Keratinocyte (primary cell): Measurements from ENCODE around the gene SLC12A8. TPM values are rescaled to one million over a fixed set of nuclear protein-coding genes. Genes with fewer than 3 reads are reported as not detected.

Source experiments
- DNase-seq: peaks from one replicate; pipeline ENCODE4 v3.0.0-alpha.2; 2011; ENCODE audit warnings: low read depth, missing footprints, low spot score
- FAIRE-seq: peaks from 2 replicates; lab custom pipeline; 2011; peaks lifted over from hg19 to GRCh38; lab: Jason Lieb, UNC
- H2AFZ ChIP-seq: 2 replicates; pipeline ENCODE4 v1.6.0; 2012; ENCODE audit warnings: low read length, control low read depth, inconsistent platforms; ENCODE audit not compliant: control insufficient read depth
- H3K27ac ChIP-seq: 2 replicates; pipeline ENCODE4 v1.5.1; 2011; ENCODE audit warnings: low read length; ENCODE audit not compliant: control insufficient read depth, insufficient read depth
- H3K27me3 ChIP-seq: 3 replicates; pipeline ENCODE4 v1.6.0; 2011; ENCODE audit warnings: low read length; ENCODE audit not compliant: control insufficient read depth, insufficient read depth; ENCODE audit errors: extremely low read depth
- H3K36me3 ChIP-seq, 2 experiments: 2 replicates in 1 of 2; 3 replicates in 1 of 2; pipeline ENCODE4 v1.5.1; 2011; ENCODE audit warnings: low read length in 2 of 2, mild to moderate bottlenecking in 1 of 2; ENCODE audit not compliant: control insufficient read depth in 2 of 2, insufficient read depth in 2 of 2; ENCODE audit errors: extremely low read depth in 1 of 2
- H3K4me1 ChIP-seq: 3 replicates; pipeline ENCODE4 v1.5.1; 2011; ENCODE audit warnings: low read length; ENCODE audit not compliant: control insufficient read depth, insufficient read depth; ENCODE audit errors: extremely low read depth
- H3K4me2 ChIP-seq: 3 replicates; pipeline ENCODE4 v1.6.0; 2011; ENCODE audit warnings: low read depth, low read length; ENCODE audit not compliant: control insufficient read depth, insufficient read depth; ENCODE audit errors: extremely low read depth
- H3K4me3 ChIP-seq, 3 experiments: fragments of 200-600 bp in 1 of 3; sonication (generic) in 1 of 3; 2 replicates in 2 of 3; 3 replicates in 1 of 3; pipeline ENCODE4 v1.5.1; 2011 to 2016; ENCODE audit warnings: low read length in 3 of 3, mild to moderate bottlenecking in 3 of 3, control low read depth in 2 of 3, inconsistent platforms in 1 of 3, low read depth in 1 of 3, mixed read lengths in 1 of 3, mixed run types in 1 of 3, moderate library complexity in 1 of 3; ENCODE audit not compliant: control insufficient read depth in 2 of 3, insufficient read depth in 2 of 3; ENCODE audit errors: extremely low read depth in 1 of 3
- H3K79me2 ChIP-seq: 2 replicates; pipeline ENCODE4 v1.6.0; 2012; ENCODE audit warnings: low read length; ENCODE audit not compliant: control insufficient read depth, insufficient read depth
- H3K9ac ChIP-seq: 3 replicates; pipeline ENCODE4 v1.6.0; 2011; ENCODE audit warnings: low read length; ENCODE audit not compliant: control insufficient read depth, insufficient read depth; ENCODE audit errors: extremely low read depth
- H3K9me1 ChIP-seq: 3 replicates; pipeline ENCODE4 v1.6.0; 2011; ENCODE audit warnings: low read length; ENCODE audit not compliant: control insufficient read depth, insufficient read depth; ENCODE audit errors: extremely low read depth
- H3K9me3 ChIP-seq: 2 replicates; pipeline ENCODE4 v1.5.1; 2012; ENCODE audit warnings: low read depth, low read length; ENCODE audit not compliant: control insufficient read depth
- H4K20me1 ChIP-seq: 3 replicates; pipeline ENCODE4 v1.6.0; 2011; ENCODE audit warnings: low read length; ENCODE audit not compliant: control insufficient read depth, insufficient read depth; ENCODE audit errors: extremely low read depth
- EZH2 ChIP-seq: IDR thresholded peaks from one replicate; pipeline ENCODE4 v1.6.1; 2012; ENCODE audit warnings: inconsistent platforms, mild to moderate bottlenecking, low read length, moderate library complexity
- dilution Hi-C: fragments of 300-500 bp; cut with MboI; formaldehyde crosslinking; loops from one replicate; pipeline ENCODE4 v1.7.0; 2020; ENCODE audit warnings: low sequenced_read_pairs; ENCODE audit not compliant: extremely low pct_ligation_motif_present
- polyA plus RNA-seq, 5 experiments: library from polyadenylated mRNA; depleted of rRNA in 3 of 5; stranded (reverse) in 3 of 5; stranded (forward) in 1 of 5; unstranded in 1 of 5; fragments of >200 nt; gene quantifications; 1 replicate in 1 of 5; 2 replicates in 3 of 5; 3 replicates in 1 of 5; pipeline versions ENCODE4 v1.2.1 to v1.2.3, GENCODE V29; 2011 to 2012; ENCODE audit warnings: missing spikeins in 2 of 5, low read depth in 1 of 5, low replicate concordance in 1 of 5
- TF ChIP-seq, protein P1 (sequence below), 3 experiments: IDR thresholded peaks in 1 of 3; conservative IDR thresholded peaks in 1 of 3; optimal IDR thresholded peaks in 1 of 3; 2 replicates in 2 of 3; 3 replicates in 1 of 3; pipeline versions ENCODE3 to v1.5.1; 2011; ENCODE audit warnings: low read length in 3 of 3, mild to moderate bottlenecking in 3 of 3, moderate library complexity in 2 of 3, control low read depth in 1 of 3, inconsistent platforms in 1 of 3; ENCODE audit not compliant: insufficient read depth in 2 of 3; ENCODE audit errors: extremely low read depth in 1 of 3

Gene SLC12A8
- polyA plus RNA-seq, 1 donor (not counting 4 experiments of a cell fraction or from before 2014, with no cell fraction given): 6.9 TPM

GRCh38 chr3:125148836-125149235 is 63.7 kb downstream of the SLC12A8 start:
- no peaks in the 10 kb centered on the region for H3K9me1 ChIP-seq
- peaks cover 4% of the 10 kb centered on the region for H3K4me1 ChIP-seq
- H3K9ac ChIP-seq: no peak overlapping the region
- FAIRE-seq (no peak), DNase-seq (no peak)
- H3K27ac ChIP-seq: no peak overlapping the region
- H3K4me3 ChIP-seq: no peak overlapping the region
- no peaks in the 10 kb centered on the region for H3K36me3 ChIP-seq
- no peaks in the 10 kb centered on the region for H3K79me2 ChIP-seq
- no peaks in the 10 kb centered on the region for H4K20me1 ChIP-seq
- H3K4me2 ChIP-seq: no peak overlapping the region
- H2AFZ ChIP-seq: no peak overlapping the region
- dilution Hi-C loops: no loop called here
- H3K27me3 ChIP-seq: no peaks in the 10 kb centered on the region
- no peaks in the 10 kb centered on the region for H3K9me3 ChIP-seq
- TF ChIP-seq, protein P1, sequence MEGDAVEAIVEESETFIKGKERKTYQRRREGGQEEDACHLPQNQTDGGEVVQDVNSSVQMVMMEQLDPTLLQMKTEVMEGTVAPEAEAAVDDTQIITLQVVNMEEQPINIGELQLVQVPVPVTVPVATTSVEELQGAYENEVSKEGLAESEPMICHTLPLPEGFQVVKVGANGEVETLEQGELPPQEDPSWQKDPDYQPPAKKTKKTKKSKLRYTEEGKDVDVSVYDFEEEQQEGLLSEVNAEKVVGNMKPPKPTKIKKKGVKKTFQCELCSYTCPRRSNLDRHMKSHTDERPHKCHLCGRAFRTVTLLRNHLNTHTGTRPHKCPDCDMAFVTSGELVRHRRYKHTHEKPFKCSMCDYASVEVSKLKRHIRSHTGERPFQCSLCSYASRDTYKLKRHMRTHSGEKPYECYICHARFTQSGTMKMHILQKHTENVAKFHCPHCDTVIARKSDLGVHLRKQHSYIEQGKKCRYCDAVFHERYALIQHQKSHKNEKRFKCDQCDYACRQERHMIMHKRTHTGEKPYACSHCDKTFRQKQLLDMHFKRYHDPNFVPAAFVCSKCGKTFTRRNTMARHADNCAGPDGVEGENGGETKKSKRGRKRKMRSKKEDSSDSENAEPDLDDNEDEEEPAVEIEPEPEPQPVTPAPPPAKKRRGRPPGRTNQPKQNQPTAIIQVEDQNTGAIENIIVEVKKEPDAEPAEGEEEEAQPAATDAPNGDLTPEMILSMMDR (optimal IDR thresholded peaks at IDR 0.05 in 1 of 3, IDR thresholded peaks at IDR 0.05 in 1 of 3, conservative IDR thresholded peaks at IDR 0.05 in 1 of 3; ENCODE audit: extremely low read depth in 1 of 3, insufficient read depth in 2 of 3, low read length in 3 of 3): no peak
- TF ChIP-seq EZH2: no peak

- no peak overlapping the region for H3K9ac ChIP-seq
- no peaks in the 10 kb centered on the region for H4K20me1 ChIP-seq
- TF ChIP-seq, protein P1 (optimal IDR thresholded peaks at IDR 0.05 in 1 of 3, IDR thresholded peaks at IDR 0.05 in 1 of 3, conservative IDR thresholded peaks at IDR 0.05 in 1 of 3; ENCODE audit: extremely low read depth in 1 of 3, insufficient read depth in 2 of 3, low read length in 3 of 3): no peak
- no peak for TF ChIP-seq EZH2
- dilution Hi-C loops: no loop called here
- no peaks in the 10 kb centered on the region for H3K27me3 ChIP-seq
- no peak overlapping the region for H3K4me3 ChIP-seq
- FAIRE-seq (no peak), DNase-seq (no peak)
- H3K4me2 ChIP-seq: no peak overlapping the region
- no peak overlapping the region for H2AFZ ChIP-seq
- no peaks in the 10 kb centered on the region for H3K36me3 ChIP-seq
- peaks cover 4% of the 10 kb centered on the region for H3K4me1 ChIP-seq
- no peaks in the 10 kb centered on the region for H3K9me3 ChIP-seq
- H3K79me2 ChIP-seq: no peaks in the 10 kb centered on the region
- H3K27ac ChIP-seq: no peak overlapping the region
- no peaks in the 10 kb centered on the region for H3K9me1 ChIP-seq
Observed at GRCh38 chr3:125148016-125148812, 64.3 kb downstream of the SLC12A8 start.
